Subcutaneous abdominal adipose tissue (tissue), 5 donors: Measurements from ENCODE around the gene CACNA1A.

Experiments used
- H3K27ac ChIP-seq: one replicate; pipeline ENCODE4 v1.7.0; 2013; ENCODE audit warnings: low read depth, mild to moderate bottlenecking, inconsistent platforms, low read length, moderate library complexity
- H3K27me3 ChIP-seq, 5 donors: one replicate each; pipeline ENCODE4 v1.7.0; 2013; ENCODE audit warnings: low read length in 5 of 5, inconsistent platforms in 1 of 5; ENCODE audit not compliant: control insufficient read depth in 5 of 5, insufficient read depth in 4 of 5
- H3K36me3 ChIP-seq, 5 donors: one replicate each; pipeline ENCODE4 v1.7.0; 2013; ENCODE audit warnings: low read length in 5 of 5; ENCODE audit not compliant: control insufficient read depth in 5 of 5, insufficient read depth in 5 of 5
- H3K4me1 ChIP-seq, 5 donors: one replicate each; pipeline ENCODE4 v1.7.0; 2013; ENCODE audit warnings: low read length in 5 of 5, mild to moderate bottlenecking in 3 of 5, moderate library complexity in 1 of 5; ENCODE audit not compliant: control insufficient read depth in 5 of 5, insufficient read depth in 5 of 5
- H3K4me3 ChIP-seq, 5 donors: one replicate each; pipeline ENCODE4 v1.7.0; 2013; ENCODE audit warnings: low read length in 5 of 5, low read depth in 1 of 5
- H3K9ac ChIP-seq, 5 donors: one replicate each; pipeline ENCODE4 v1.7.0; 2013; ENCODE audit warnings: low read length in 5 of 5, mild to moderate bottlenecking in 4 of 5, moderate library complexity in 3 of 5
- H3K9me3 ChIP-seq, 5 donors: one replicate each; pipeline ENCODE4 v1.7.0; 2013; ENCODE audit warnings: low read length in 5 of 5; ENCODE audit not compliant: control insufficient read depth in 5 of 5
- donor health status: healthy.
- donor health status: healthy.
- donor health status: healthy.
- donor health status: healthy.
- donor health status: healthy.

Gene CACNA1A

DNA sequence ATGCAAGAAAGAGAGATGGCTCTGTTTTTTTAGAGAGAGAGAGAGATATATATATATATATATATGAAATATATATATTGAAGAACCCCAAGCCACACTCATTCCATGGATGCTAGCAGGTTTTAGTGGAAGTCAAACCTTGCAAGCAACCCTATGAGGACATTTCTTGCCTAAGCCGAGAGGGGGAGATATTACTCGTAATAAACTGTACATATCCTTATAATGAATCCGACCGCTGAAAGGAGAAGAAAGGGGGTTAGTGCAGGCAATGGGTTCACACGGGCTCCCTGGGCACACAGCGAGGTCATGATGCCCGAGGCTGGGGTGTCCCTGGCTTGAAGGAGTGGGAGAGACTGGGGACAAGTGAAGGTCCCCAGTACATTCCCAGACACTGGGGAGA is 277.7 kb downstream of the CACNA1A start:
- no peaks in the 10 kb centered on the region for H3K36me3 ChIP-seq
- H3K27ac ChIP-seq = no peak overlapping the region
- H3K9ac ChIP-seq = no peak overlapping the region
- no peaks in the 10 kb centered on the region for H3K9me3 ChIP-seq
- H3K4me1 ChIP-seq = no peaks in the 10 kb centered on the region
- peaks cover 0 to 29% (median 13%) of the 10 kb centered on the region in 5 donors for H3K27me3 ChIP-seq
- no peak overlapping the region for H3K4me3 ChIP-seq

DNA sequence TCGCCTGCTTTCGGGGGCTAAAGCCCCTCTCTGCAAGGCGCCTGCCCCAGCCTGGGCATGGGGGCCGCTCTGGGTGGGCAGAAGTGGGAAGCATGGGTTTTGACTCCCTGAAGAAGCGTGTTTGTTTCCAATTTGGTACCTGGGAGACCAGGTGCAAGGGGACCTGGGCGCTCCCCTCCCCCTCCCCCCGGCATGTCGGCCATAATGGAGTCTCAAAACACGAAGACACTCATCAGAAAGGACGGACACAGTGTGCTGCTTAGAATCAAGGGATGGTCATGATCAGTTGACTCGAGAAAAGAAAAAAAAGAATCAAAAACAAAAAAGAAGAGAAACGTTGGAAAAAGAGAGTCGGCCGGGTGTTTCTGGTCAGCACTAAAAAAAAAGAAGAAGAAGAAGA is 279.3 kb downstream of the CACNA1A start:
- H3K27ac ChIP-seq = no peak overlapping the region
- H3K9ac ChIP-seq = no peak overlapping the region
- no peaks in the 10 kb centered on the region for H3K36me3 ChIP-seq
- H3K9me3 ChIP-seq = no peaks in the 10 kb centered on the region
- peaks cover 0 to 29% (median 13%) of the 10 kb centered on the region in 5 donors for H3K27me3 ChIP-seq
- no peaks in the 10 kb centered on the region for H3K4me1 ChIP-seq
- H3K4me3 ChIP-seq = no peak overlapping the region

DNA sequence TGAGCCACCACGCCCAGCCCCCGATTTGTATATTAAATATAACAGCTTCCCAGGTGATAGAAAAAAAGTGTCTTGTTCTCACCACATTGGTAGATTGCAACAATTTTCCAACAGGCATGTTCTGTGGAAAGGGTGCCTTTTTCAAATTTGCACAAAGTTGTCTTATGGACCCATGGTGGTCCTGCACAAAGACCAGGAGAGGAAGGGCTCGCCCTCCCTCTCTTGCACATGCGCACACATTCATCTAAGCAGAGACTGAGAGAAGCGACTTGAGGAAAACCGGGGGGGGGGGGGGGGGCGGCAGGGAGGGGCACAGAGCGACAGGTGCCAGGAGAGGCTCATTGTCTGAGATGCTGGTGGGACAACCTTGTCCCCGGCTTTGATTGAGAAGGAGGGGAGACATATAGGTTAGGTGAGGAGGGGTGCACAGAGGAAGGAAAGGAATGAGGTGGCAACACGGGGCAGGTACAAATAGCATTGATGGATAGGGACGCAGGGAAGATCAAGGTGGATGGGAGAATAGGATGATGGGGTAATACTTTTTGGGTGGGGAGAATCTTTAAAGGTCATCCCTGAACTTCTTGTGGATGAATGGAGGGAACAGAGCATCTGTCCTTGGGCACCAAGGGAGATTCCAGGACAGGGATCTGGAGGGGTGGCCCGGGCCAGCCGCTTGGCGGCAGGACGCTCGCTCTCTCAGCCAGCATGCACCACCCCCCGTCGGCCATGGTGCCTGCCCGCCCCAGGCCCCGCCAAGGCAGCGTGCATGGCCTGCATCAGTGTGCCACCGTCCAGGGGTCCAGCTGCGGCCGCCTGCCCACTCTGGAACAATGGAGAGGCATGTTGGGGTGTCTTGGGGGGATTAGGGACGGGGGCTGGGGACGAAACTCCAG is 280.1 kb downstream of the CACNA1A start:
- Histone ChIP-seq H3K9me3 (no peaks in the 10 kb centered on the region), H3K27me3 (peaks cover 0 to 24% (median 10%) of the 10 kb centered on the region in 5 donors), H3K4me1 (no peaks in the 10 kb centered on the region), H3K36me3 (no peaks in the 10 kb centered on the region), H3K4me3 (no peak overlapping the region), H3K9ac (no peak overlapping the region), H3K27ac (no peak overlapping the region)

DNA sequence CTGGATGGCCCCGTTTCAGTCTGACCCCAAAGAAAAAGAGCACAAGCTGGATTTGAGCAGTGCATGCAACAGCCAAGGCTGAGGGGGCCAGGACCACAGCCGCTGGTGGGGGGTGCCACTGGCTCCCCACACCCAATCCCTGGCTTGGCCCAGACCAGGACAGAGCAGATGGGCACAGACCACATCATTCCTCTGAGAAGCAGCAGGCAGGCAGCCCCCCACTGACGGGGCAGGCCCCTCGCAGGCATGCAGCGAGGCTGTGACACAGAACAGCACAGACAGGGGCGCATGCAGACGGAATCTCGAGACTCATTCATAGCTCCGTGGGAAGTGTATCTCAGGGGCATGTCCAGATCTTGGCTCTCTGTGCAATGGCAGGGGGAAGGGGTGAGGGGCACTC is 281.2 kb downstream of the CACNA1A start:
- Histone ChIP-seq H3K27ac (no peak overlapping the region), H3K36me3 (no peaks in the 10 kb centered on the region), H3K4me3 (no peak overlapping the region), H3K27me3 (peaks cover 0 to 24% (median 10%) of the 10 kb centered on the region in 5 donors), H3K4me1 (no peaks in the 10 kb centered on the region), H3K9ac (no peak overlapping the region), H3K9me3 (peaks cover 0 to 7% (median 6%) of the 10 kb centered on the region in 5 donors)

DNA sequence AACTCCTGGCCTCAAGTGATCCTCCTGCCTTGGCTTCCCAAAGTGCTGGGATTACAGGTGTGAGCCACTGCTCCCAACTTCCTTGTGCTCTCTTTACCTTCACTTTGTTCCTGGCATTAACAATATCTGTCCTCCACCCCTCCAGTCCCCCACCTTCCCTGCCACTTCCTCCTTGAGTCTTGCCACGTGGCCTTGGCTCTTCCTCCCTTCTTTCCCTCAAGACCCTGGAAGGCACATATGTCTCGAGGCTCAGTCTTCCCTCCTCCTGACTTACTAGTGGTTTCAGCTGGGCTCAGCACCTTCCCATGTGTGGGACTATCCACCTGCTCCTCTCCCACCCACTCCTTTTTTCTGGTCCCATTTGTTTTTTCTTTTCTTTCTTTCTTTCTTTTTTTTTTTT is 285.4 kb downstream of the CACNA1A start:
- Histone ChIP-seq H3K9ac (no peak overlapping the region), H3K36me3 (no peaks in the 10 kb centered on the region)

DNA sequence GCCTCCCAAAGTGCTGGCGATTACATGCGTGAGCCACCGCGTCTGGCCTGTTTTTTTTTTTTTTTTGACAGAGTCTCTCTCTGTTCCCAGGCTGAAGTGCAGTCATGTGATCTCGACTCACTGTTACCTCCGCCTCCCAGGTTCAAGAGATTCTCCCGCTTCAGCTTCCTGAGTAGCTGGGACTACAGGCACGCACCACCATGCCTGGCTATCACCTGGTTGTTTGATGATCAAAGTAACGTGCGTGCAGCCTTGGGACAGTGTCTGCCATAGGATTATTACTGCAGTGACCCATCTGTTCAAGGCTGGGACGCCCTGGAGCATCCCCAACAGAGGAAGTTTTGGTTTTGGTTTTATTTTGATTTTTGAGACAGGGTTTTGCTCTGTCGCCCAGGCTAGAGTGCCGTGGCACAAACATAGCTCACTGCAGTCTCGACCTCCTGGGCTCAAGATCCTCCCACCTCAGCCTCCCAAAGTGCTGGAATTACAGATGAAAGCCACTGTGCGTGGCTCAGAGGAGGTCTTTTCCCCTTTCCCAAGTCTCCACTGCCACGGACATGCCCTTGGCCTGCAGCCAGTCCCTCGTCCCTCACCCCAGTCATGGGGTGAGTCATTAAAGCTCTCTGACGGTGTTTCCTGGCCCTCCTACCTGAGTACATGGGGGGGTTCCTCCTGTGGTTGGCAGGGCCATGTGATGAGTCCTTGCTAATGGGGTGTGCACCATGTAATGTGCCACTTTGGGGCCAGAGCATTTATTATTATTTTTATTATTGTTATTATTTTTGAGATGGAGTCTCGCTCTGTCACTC is 290.5 kb downstream of the CACNA1A start:
- Histone ChIP-seq H3K9me3 (peaks cover 0 to 7% (median 6%) of the 10 kb centered on the region in 5 donors), H3K36me3 (no peaks in the 10 kb centered on the region), H3K27me3 (no peaks in the 10 kb centered on the region), H3K27ac (no peak overlapping the region), H3K4me3 (no peak overlapping the region), H3K4me1 (no peaks in the 10 kb centered on the region), H3K9ac (no peak overlapping the region)

More for the DNA sequence above, 285.4 kb downstream of the CACNA1A start:
- peaks cover 0 to 16% (median 7%) of the 10 kb centered on the region in 5 donors for H3K27me3 ChIP-seq
- H3K27ac ChIP-seq = no peak overlapping the region
- H3K4me3 ChIP-seq = no peak overlapping the region
- peaks cover 0 to 8% (median 6%) of the 10 kb centered on the region in 5 donors for H3K9me3 ChIP-seq
- no peaks in the 10 kb centered on the region for H3K4me1 ChIP-seq

DNA sequence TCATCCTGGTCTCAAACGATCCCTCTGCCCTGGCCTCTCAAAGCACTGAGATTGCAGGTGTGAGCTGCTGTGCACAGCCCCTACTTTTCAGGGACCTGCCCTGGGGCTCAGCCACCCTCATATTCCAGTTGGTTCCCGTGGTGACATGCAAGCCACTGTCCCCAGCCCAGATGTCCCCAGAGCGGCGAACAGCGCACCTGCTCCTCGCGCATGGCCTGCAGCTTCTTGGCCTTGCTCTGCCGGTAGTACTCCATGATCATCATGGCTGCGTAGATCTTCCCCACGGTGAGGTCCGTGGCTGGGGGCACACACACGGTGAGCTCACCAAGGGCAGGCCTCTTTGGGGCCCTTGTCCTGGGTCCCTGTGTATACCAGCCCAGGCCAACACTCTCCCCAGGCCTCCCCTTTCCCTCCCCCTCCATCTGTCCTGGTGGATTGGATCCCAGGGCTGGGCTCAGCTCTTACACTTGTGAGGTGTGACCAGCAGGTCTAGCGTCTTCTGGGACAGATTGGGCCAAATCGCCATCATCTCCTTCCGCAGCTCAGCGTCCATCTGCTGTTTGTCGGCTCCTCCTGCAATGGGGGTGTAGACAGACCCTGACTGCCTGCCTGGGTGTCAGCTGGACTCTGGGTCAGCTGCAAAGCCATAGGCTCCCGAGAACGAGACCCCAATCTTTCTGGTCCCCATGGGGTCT is 292.1 kb downstream of the CACNA1A start:
- H3K9ac ChIP-seq = no peak overlapping the region
- peaks cover 0 to 6% (median under 1%) of the 10 kb centered on the region in 5 donors for H3K4me1 ChIP-seq
- no peak overlapping the region for H3K4me3 ChIP-seq
- no peaks in the 10 kb centered on the region for H3K27me3 ChIP-seq
- H3K36me3 ChIP-seq = no peaks in the 10 kb centered on the region
- H3K9me3 ChIP-seq = no peaks in the 10 kb centered on the region
- H3K27ac ChIP-seq = no peak overlapping the region

DNA sequence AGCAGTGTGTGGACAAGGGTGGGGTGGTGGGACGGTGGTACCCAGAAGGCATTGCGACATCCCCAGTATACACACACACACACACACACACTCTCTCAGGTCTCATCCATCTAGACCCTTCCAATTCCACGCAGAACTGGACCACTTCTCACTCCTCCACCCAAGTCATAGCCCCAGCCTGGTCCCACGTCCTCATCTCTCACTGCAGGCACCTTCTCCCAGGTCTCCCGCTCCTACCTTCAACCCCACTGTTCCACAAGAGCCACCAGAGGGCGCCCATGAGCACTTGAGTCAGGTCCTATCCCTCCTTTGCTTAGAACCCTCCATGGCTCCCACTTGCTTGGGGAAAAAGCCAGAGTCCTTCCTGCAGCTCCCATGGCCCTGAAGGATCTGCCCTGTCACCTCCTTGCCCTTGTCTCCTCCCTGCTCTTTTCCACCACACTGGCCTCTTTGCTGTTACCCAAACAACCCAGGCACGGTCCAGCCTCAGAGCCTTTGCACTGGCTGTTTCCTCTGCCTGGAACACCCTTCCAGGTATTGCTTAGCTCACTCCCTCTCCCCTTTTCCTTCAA is 293.4 kb downstream of the CACNA1A start:
- Histone ChIP-seq H3K27ac (no peak overlapping the region), H3K4me1 (peaks cover 0 to 14% (median 6%) of the 10 kb centered on the region in 5 donors), H3K9me3 (no peaks in the 10 kb centered on the region), H3K9ac (no peak overlapping the region), H3K27me3 (no peaks in the 10 kb centered on the region), H3K36me3 (no peaks in the 10 kb centered on the region), H3K4me3 (no peak overlapping the region)

DNA sequence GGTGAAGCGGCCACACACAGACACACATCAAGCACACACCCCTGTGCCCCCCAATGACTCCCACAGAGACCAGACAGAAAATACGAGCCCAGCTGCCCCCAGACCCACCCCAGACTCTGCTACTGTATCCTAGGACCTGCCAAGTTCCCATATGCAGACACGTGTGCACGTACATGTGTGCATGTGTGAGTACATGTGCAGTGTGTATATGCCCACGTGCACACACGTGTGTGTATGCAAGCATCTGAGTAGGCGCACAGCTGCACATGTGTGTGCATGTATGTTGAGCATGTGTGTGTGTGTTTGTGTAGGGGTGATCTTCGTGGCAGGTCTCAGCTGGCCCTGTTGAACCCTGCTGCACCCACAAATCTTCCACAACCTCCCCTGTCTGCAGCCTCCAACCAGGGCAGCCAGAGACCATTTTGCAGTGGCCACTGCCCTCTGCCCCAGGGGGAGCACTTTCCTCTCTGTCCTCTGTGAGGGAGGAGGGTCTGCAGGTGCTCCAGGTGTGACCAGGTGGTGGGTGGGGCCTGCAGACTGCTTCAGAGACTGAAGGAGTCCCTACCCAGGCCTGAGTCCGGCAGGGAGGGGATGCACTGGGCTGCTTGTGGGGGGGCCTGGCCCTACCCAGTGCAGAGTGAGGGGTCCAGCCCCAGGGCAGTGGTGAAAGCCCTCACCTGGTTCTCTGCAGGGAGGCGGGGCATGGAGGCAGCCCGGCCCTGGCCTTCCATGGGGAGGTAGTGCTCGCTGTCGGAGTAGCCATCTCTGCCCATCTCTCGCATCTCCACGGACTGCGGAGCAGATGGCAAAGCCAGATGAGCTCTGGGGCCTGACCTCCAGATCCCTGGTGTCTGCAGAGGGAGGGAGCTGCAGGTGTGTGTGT is 294.6 kb downstream of the CACNA1A start:
- no peaks in the 10 kb centered on the region for H3K27me3 ChIP-seq
- H3K4me1 ChIP-seq = peaks cover 0 to 17% (median 10%) of the 10 kb centered on the region in 5 donors
- no peaks in the 10 kb centered on the region for H3K9me3 ChIP-seq
- H3K36me3 ChIP-seq = no peaks in the 10 kb centered on the region
- no peak overlapping the region for H3K9ac ChIP-seq
- no peak overlapping the region for H3K4me3 ChIP-seq
- no peak overlapping the region for H3K27ac ChIP-seq
